Omental fat pad (tissue), 4 donors: ENCODE measurements around the gene TSHZ1. TPM values are rescaled to one million over a fixed set of nuclear protein-coding genes. Genes with fewer than 3 reads are reported as not detected.

Experiments
- ATAC-seq: fragments of 150-250 bp; one replicate; pipeline ENCODE4 v1.9.1; 2016; ENCODE audit warnings: mild to moderate bottlenecking, moderate library complexity; ENCODE audit not compliant: low FRiP score
- DNase-seq: peaks from one replicate; pipeline ENCODE4 v3.0.0-alpha.2; 2019; ENCODE audit warnings: low spot score
- CTCF ChIP-seq, 3 donors: fragments of 450-650 bp; IDR thresholded peaks; one replicate each; pipeline ENCODE4 v1.5.1; 2016 to 2017; ENCODE audit warnings: antibody characterized with exemption in 3 of 3, mild to moderate bottlenecking in 3 of 3, moderate library complexity in 2 of 3
- total RNA-seq, 4 donors: library from RNA; depleted of rRNA; stranded (reverse); fragments of >200 nt; gene quantifications; one replicate each; pipeline ENCODE4 v1.1.0, GENCODE V29; 2016

Gene TSHZ1
- total RNA-seq, 4 donors from 2014 or later = 11.6 to 18.4 (median 13.7) TPM

DNA sequence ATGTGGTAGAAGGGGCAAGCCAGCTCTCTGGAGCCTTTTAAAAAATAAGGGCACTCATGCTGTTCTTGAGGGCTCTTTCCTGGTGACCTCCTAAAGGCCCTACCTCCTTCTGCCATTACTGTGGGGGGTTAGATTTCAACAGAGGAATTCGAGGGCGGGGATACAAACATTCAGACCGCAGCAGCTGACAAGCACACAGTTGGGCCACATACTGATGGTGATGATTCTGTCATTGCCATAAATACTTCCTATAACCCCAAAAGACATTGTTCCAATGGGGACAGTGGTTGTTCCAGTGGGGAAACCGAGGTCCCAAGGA lies 67.0 kb downstream of the TSHZ1 start:
- DNase-seq = no peak
- ATAC-seq = no peak
- no peak for TF ChIP-seq CTCF (IDR thresholded peaks at IDR 0.05)

DNA sequence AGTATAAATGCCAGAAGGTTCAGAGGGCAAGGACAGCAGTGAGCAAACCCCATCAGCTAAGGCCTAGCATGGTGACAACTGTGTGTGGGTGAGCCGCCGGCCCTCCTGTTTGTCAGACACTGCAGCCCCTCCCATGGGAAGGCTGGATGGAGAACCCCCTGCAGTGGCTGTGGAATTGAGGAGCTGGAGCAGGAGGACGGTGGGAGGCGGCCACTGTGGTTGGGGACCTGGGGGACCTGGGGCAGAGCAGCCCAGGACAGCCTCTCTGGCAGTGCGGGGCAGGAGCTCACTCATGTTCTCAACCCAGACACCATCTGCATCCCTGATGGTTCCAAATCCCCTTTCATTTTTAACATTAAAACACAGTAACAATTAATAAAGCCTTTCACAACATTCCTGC lies 68.8 kb downstream of the TSHZ1 start:
- TF ChIP-seq CTCF (IDR thresholded peaks at IDR 0.05) = no peak
- ATAC-seq (no peak), DNase-seq (no peak)

DNA sequence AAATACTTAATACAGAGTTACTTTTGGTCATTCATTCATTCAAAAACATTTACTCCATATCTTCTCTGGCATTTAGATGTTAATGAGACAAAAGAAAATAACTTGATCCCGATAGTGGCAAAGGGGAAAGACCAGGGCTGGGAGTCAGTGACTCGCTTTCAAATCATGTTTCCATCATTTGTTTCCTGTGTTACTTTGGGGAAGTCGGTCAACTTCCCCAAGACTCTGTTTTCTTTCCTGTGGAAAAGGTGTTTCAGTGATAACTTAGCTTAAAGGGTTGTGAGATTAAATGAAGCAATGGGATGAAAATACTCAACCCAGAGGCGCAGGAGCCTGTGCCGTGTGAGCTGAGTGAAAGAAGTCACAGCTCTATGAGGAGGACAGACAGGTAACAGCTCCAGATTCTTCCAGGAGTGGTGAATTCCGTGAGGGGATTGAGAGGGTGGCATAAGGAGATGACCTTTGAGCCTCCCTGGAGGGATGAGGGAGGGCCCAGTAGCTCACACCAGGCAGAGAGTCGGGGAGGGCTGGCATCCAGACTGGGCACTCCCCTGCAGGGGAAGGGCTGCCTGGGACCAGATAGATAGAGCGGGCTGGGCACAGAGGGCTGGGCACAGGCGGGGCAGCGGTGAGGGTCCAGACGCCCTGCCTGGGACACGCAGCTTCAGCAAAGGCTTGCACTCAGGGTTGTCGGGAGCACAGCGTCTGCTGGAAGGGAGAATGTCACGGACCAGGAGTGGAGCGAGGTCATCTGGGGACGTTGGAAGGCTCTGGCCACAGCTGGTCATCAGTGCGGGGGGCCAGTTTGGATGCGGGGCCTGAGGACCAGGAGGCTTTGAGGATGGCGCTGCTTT lies 70.1 kb downstream of the TSHZ1 start:
- ATAC-seq = no peak
- no peak for DNase-seq
- no peak for TF ChIP-seq CTCF (IDR thresholded peaks at IDR 0.05)

DNA sequence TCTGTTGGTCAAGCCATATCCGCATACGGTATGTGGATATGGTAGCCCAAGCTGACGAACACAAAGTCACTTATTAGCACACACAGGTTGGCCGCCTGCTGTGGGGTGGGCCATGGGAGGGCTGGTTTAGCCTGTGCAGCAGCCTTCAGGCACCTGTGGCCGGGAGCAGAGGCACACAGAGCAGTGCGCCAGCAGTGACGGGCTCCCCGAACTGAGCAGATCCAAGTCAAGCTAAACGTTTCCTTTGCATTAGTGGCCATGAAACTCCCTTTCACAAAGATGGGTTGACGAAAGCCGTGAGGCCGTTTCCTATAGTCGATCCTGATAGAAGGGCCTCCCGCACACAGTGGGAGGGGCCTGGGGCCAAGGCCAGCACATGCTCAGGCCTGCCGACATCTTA lies 72.1 kb downstream of the TSHZ1 start:
- ATAC-seq = no peak
- no peak for DNase-seq
- TF ChIP-seq CTCF (IDR thresholded peaks at IDR 0.05) = no peak

GRCh38 chr18:75283731-75284130 lies 73.1 kb downstream of the TSHZ1 start:
- ATAC-seq (no peak), DNase-seq (no peak)
- TF ChIP-seq CTCF (IDR thresholded peaks at IDR 0.05) = no peak

DNA sequence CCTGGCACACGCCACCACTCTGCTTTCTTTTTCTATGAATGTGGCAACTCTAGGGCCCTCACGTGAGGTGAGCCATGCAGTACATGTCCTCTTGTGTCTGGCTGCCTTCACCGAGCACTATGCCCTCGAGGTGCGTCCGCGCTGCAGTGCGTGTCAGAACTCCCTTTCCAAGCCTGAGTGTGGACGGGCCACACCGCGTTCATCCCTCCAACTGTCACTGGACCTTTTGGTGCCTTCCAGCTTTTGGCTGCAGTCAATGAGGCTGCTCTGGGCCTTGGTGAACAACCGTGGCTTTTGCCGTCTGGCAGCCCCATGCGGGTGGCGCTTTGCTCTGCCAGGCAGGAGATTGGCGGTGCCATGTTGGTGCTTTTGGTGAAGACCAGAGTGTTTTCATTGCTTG lies 74.0 kb downstream of the TSHZ1 start:
- DNase-seq (no peak), ATAC-seq (no peak)
- TF ChIP-seq CTCF (IDR thresholded peaks at IDR 0.05) = no peak

GRCh38 chr18:75285876-75286275 lies 75.3 kb downstream of the TSHZ1 start:
- ATAC-seq (no peak), DNase-seq (no peak)
- no peak for TF ChIP-seq CTCF (IDR thresholded peaks at IDR 0.05)
